GM10266 (cell line): Measurements from ENCODE around the gene CEND1.

Experiments used
- DNase-seq: peaks from one replicate; pipeline ENCODE4 v3.0.0; 2012; ENCODE audit errors: extremely low spot score
- CTCF ChIP-seq: IDR thresholded peaks from 2 replicates; pipeline ENCODE4 v1.5.1; 2012; ENCODE audit warnings: mild to moderate bottlenecking, low read depth; ENCODE audit not compliant: control insufficient read depth, insufficient read depth; ENCODE audit errors: missing control alignments

The CEND1 gene

GRCh38 chr11:766106-766935 lies 23.6 kb downstream of the CEND1 start:
- no peak for TF ChIP-seq CTCF
- no peak for DNase-seq

GRCh38 chr11:765802-766091 lies 24.1 kb downstream of the CEND1 start:
- DNase-seq = no peak
- TF ChIP-seq CTCF = no peak

GRCh38 chr11:765025-765801 lies 24.7 kb downstream of the CEND1 start:
- peak; percentile 66 for TF ChIP-seq CTCF
- DNase-seq = peak; percentile 81

- no peak for TF ChIP-seq CTCF
Observed at GRCh38 chr11:764322-765024, 25.4 kb downstream of the CEND1 start.

GRCh38 chr11:763549-764321 lies 26.2 kb downstream of the CEND1 start:
- no peak for DNase-seq
- no peak for TF ChIP-seq CTCF

More at GRCh38 chr11:764322-765024, 25.4 kb downstream of the CEND1 start:
- no peak for DNase-seq

GRCh38 chr11:763073-763463 lies 26.8 kb downstream of the CEND1 start:
- no peak for DNase-seq
- TF ChIP-seq CTCF = no peak
